Right renal cortex interstitium (tissue), 3 donors: ENCODE measurements around the gene CACNA2D3. TPM values are rescaled to one million over a fixed set of nuclear protein-coding genes. Genes with fewer than 3 reads are reported as not detected.

Experiments used
- DNase-seq, 3 donors: peaks; one replicate each; pipeline ENCODE4 v3.0.0-alpha.2; 2013; ENCODE audit warnings: low read depth in 3 of 3, low spot score in 2 of 3
- polyA plus RNA-seq, 3 donors: library from polyadenylated mRNA; unstranded; fragments of 120-200 nt; gene quantifications; one replicate each; pipeline ENCODE4 v1.2.1, GENCODE V29; 2013; ENCODE audit not compliant: insufficient read length in 3 of 3

Gene CACNA2D3
- polyA plus RNA-seq, 3 donors = 1.4 to 1.8 (median 1.6) TPM

DNA sequence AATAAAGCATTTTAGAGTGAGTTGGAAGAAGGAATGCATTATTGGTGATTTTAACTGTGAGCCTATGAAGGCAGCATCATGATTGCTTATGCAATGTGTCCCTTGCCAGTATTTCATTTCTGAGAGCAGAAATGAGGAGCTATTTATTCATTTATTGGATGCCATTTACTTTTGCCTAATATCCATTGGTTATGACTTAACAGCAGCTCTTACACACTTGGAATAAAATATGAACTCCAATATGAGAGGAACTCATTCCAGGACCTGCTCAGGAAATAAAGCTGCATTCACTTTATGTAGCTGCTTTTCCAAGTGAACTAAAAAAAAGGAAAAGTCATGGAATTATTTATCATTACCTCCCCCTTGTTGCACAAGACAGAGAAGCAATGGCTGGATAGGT, 525.4 kb downstream of the CACNA2D3 start:
- DNase-seq = no peak

DNA sequence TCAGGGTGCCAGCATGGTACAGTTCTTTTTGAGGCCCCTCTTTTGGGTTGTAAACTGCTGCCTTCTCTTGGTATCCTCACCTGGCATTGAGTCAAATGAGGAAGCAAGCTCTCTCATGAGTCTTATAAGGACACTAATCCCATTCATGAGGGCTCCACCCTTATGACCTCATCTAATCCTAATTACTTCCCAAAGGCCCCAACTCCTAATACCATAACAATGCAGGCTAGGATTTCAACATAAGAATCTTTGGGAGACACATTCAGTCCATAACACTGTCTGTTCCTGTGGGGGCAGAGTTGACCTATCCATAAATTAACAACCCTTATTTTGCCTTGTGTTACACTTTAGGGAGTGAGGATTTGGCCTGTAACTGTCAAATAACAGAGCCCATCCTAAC, 527.2 kb downstream of the CACNA2D3 start:
- DNase-seq = no peak

DNA sequence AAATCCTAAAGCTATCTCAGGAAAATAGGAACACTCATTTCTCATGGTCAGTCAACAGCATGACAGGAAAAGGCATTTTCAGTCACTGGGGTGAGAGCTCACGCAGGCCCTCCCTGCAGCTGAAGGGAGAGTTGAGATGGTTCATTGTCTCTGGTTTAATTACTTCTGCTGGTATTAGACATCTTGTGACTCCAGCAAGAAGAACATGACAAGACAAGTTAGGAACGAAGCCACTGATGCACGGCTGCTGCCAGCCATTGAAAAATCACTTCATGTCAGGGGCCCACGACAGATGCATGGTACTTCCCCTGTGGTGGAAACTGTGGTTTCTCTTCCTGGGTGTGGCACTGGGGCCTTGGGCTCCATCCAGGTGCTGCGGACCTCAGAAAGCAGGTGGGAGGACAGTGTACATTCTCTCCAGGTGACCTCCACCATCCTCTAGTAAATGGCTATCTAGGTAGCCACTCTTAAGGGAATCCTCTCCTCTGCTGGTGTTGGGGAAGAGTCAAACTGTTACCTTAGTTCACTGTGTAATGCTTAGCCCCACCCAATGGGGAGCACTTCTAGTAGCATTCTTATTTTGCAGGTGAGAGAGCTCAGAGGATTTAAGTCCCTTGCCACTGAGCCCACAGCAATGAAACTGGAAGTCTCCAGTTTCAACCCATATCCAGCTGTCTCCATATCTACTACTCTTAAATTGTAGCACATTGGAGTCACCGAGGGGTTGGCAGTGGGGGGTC, 531.3 kb downstream of the CACNA2D3 start:
- DNase-seq = no peak

DNA sequence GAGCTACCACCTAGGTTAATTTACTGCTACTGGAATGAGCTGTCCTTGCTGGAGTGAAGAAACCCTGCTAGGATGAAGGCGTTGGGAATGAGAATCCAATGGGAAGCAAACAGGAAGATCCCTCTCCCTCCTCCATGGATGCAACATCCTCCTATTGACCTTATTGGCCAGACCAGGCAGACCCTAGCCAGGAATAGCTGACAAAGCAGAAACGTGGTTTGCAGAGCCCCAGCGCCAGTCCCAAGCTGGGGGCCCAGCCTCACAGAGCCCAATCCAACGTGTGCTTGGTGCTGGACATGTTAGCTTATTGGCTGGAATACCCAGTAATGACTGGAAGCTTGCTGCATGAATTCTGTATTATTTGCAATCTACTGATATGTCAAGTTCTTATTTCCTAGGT, 532.4 kb downstream of the CACNA2D3 start:
- no peak for DNase-seq

DNA sequence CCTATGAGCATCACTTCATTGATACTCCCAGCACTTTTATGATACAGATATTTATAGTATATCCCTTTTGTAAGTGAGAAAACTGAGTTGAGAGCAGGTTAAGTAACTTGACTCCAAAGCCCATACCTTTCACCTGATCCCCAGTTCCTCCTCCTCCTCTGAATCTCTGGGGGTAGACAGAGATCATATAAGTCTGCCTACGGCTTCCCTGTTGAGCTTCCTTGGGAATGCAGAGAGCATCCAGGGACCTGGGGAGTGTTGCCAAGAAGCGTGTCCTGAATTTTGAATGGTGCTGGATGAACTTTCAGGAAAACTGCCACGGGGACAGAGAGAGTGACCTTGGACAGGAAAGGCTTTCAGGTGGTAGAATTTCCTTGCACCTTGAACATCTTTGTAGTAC, 537.0 kb downstream of the CACNA2D3 start:
- DNase-seq = no peak

DNA sequence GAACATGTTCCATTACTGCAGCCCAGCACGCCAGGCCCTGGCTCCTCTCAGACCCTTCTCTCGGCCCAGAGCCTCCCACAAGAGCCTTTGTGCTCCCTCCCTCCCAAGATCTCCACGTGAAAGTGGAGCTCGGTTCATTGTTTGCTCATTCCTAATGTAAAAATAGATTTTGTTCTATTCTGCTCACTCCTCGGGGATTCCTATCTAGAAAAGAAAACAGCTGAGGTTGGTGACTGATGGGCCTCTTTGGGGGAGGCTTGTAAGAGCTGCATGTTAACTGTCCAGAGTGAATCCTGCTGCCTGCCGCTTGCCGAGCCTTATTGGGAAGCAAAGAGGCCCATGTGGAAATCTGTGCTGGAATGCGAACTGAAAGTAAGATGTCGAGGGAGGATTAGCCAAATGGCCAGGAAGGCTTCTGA, 538.4 kb downstream of the CACNA2D3 start:
- DNase-seq = peak in 2 of 3 donors; percentile 29 to 33

DNA sequence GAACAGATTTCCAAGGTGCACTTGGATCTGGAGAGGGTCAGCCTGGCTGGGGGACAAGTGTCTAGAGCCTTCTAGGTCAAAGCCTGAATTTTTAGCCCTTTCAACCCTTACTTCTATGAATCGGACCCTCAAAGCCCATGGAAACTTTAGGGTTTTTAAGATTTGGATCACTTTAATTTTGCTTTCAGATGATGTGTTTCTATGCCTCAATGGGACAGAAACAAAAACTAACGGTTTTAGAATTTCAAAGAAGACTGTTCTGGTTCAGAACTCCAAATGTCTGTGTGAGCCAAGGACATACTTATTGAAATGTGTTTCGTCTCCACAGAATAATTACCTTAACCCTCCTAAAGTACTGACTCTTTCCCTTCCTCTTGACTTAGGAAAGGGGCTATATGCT, 538.8 kb downstream of the CACNA2D3 start:
- no peak for DNase-seq

DNA sequence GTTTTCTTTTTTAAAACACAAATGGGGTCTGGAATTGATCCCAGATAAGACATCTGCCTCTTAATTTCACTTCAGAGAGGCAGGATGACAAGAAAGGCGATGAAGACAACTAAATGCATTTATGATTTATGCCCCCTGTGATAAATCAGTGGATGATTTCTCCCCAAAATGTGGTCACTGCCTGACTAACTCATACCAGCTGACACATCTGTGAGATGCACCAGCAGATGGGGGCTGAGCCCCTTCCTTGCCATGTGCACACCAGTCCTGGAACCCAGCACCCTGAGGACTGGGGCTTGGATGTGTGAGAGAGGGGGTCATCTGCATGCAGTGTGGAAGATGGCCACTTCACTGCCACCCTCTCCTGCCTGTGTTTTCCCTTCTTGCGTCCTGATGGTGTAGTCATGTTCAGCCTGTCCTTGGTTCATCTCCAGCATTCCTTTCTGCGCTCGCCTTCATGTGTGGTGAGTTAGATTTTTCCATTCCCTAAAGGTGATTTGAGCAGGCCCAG, 541.2 kb downstream of the CACNA2D3 start:
- DNase-seq = no peak

DNA sequence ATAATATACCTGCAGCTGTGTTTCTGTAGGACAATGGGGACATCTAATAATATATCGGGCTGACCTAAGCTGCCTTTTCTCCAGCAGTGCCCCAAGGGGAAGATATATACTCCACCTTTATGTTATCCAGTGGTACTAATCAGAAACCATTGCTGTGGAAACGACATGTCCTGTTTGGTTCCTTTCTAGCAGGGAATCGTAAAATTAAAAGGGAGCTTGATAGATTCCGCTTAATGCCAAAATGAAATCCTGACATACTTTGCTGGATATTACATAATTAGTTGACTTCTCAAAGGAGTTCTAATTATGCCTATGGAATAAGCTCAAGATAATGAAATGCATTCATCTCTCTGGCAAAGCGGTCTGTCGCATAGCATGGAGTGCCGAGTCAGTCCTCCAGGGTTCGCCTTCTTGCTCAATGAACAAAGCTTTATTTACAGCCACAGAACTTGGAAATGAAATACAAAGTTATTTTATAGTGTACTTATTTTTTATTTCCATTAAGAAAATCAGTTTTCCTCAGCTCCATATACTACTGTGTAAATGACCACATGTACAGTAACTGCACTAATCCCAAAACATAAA, 542.8 kb downstream of the CACNA2D3 start:
- DNase-seq = no peak

DNA sequence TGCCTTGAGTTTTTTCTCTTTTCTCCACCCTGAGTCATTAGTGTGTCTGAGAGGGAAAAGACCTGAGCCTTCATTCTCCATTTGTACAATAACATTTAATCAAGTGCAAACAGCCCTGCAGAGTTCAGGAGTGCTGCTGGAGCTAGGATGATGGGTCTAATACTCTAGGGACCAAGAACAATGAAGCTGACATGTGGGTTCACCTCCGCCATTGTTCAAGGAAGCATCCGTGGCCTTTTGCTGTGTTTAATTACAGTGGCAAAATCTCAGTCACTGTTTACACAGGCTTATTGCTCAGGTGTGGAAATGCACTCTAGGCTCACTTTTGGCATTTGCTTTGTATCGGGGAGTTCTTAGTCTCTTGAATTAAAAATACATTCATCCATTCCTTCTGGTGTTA, 545.9 kb downstream of the CACNA2D3 start:
- DNase-seq = no peak

DNA sequence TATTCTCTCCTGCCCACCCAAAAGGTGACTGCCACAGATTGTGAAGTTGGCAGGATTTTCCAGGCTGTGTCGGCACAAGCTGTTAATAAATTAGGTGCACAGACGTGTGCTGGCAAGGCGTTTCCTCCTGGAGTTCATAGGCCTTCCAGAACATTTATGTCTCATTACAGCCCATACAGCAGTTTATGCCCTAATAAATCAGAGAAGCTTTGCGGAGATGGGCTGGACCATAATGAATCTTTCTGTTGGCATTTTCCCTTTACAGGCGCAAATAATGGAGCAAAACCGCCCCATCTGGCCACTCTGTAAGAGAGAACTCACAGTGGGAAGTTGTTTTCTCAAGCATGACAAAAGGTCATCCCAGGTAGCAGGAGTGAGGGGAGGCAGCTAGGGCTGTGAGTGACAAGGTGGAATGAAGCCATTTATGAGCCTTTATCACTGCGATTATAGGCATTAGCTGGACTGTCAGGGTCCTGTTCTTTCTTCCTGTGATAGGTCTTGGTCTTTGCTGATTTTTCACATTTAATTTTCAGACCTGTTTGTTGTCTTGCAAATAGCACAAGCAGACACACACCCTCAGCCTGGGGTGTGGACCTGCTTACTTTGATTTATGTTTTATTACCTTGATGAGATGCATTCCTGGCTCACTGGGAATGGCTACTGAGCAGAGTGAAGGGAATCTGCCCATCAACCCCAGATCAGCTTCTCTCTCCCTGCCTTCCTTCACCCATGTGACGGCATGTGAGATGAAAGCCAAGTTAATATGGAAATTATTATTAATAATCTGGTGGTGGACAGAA, 548.0 kb downstream of the CACNA2D3 start:
- peak in 1 of 3 donors; percentile 29 for DNase-seq

DNA sequence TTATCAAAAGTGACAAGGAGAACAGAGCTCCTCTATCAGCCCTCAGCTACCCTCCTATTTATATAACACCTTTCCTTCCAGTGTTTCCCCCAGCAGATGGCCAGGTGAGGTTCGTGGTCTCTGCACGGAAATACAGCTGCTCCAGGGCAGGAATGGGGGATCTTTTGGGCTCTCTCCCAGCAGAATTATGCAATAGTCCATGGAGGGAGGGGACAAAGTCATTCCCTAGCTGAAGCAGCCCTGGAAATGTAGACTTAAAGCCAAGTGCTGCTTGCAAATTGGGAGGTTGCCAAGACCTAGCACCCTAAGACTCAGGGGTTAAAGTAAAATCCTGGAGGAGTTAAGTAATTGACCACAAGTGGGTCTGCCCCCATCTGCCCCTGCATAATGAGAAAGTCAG, 549.2 kb downstream of the CACNA2D3 start:
- no peak for DNase-seq

DNA sequence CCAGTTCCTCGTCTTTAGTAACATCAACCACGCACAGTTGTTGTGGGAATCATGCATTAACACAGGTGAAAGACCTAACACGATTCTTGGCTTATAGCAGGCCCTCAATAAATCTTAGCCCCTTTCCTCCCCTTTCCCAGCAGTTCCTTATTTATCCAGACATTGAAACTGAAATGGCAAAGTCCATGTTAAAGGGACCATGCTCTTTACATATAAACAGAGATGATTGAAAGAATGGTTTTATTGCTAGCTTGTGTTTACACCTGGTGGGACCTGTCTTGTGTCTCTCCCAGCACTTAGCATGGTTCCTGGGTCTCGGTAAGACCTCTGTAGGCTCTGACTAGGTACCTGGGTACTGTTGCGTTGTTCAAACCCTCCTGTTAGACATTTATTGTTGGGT, 553.7 kb downstream of the CACNA2D3 start:
- DNase-seq = no peak

DNA sequence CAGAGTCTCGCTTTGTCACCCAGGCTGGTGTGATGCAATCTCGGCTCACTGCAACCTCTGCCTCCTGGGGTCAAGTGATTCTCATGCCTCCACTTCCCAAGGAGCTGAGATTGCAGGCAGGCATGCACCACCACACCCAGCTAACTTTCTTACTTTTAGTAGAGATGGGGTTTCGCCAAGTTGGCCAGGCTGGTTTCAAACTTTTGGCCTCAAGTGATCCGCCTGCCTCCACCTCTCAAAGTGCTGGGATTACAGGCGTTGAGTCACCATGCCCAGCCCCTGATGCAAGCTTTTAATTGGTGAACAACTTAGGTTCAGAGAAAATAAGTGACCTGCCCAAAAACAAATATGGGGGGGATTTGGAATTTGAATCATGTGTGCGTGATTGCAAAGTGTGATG, 559.4 kb downstream of the CACNA2D3 start:
- DNase-seq = no peak

DNA sequence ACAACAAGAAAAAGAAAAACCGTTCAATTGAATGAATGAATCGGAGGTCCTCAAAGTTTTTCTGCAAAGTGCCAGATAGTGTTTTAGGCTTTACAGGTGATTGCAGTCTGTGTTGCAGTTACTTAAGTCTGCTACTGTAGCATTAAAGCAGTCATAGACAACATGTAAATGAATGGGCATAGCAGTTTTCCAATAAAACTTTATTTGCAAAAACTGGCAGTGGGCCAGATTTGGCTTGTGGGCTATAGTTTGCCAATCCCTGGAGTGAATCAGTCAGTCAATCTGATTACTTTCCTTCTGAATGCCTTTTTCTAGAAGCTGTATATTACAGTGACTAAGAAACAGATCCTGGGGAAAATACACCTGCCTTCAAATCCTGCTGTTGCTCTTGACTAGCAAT, 562.9 kb downstream of the CACNA2D3 start:
- DNase-seq = no peak

DNA sequence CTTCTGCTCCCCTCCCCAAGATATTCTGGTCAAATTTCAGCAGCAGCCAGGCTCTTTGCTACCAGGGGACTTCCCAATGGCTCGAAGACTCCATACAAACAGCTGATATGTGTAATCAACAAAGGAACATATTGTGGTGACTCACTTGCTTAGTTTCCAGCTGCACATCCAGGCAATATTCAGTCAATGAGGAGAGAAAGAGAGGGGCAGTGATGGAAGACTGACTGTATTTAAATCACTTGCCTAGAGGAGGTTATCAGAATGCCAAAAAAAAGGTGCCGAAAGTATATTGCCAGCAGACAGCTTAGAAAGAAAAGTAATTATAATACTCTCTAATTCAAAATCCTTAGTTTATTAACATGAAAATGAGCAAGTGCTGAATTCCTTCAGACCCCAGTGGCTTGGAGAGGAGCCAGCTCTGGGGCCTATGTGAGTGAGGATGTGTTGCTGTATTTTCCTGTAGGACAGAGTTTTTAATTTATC, 569.0 kb downstream of the CACNA2D3 start:
- DNase-seq = no peak

DNA sequence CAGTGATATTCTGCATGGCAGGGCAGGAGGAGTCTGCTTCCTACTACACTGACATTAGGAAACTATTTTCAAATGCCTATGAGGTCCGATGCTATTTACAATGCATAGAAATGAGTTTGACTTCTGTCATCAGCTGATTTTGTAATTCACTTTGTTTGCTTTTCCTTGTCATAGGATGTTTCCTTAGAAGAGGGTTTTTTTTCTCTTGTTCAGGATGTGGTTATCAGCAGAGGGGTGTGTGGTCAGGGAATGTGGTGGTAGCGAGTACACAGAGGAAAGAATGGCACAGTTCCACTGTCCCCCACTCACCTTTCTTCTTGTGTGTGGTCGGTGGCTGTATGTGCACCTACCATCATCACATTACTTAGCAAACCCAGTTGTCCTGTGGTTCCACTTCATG, 574.0 kb downstream of the CACNA2D3 start:
- DNase-seq = no peak

DNA sequence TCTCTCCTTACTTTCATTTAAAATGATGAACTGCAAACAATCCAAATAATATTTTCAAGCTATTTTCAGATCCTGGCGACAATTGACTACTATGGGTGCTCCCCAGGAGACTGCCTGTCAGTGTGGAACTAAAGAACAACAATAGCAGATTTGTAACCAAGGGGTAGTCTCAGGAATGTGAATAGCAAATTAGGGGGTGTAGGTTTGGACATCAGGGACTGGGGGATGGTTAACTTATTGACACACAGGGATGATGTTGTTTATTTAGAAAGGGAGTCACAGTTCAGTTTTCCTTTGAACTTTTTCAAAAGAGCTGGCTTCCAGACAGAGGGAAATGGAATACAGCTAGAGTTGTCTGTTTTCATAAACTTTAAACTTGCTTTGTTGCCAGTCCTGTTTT, 575.7 kb downstream of the CACNA2D3 start:
- DNase-seq = no peak

DNA sequence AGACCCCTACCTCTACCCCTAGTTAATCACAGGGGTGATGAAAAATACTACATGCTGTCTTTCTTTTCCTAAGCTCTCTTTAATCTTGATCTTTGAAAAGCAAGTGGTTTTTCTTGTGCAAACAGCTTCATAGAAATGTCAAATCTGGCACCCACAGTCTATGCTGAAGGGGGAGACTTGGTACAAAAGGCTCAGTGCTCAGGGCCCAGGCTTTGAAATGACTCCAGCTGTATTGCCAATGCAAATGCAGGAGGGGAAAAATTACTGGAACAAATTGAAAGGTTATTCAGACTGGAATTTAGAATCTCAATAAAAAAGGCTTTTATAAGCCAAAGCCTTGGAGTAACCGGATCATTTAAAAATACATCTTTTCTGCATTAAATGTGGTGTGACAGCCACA, 581.6 kb downstream of the CACNA2D3 start:
- no peak for DNase-seq

DNA sequence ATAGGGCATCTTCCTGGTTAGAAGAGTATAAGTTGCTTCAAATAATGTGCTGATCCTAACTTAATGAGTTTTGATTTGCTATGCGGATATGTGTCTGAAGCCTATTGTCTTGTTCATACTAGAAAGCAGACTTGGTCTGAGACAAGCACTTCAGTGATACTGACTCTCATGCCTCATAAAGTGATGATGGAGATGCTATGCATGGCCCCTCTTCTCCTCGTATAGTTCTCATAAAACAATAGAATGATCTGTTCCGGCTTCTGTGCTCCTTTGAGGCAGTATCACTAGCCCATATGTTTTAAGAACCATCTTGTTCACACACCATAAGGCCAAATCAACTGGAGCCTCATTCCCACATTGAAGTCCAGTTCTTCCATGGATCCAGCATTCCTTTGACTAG, 583.4 kb downstream of the CACNA2D3 start:
- DNase-seq = no peak

DNA sequence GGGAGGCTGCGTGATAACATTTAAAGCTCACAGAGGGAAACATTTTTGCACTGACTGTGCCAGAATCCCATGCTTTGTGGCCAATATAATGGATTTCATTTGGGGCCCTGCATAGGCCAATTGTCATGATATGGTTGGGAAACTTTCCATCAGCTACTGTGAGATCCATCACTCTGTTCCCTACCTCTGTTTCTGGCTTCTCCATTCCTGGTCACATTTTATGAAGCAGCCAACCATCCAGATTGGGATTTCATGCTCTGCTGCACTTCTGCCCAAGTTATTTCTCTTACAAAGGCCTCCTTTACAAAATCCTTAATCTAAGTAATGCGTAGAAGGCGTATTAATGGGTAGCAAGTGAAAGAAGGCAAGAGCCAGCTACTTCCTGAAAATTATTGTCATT, 584.4 kb downstream of the CACNA2D3 start:
- DNase-seq = no peak
